SK-N-MC (cell line): ENCODE data around the gene NCEH1.

Source experiments
- EZH2 ChIP-seq: fragments of 200-600 bp; sonication (generic); IDR thresholded peaks from one replicate; pipeline ENCODE4 v1.6.1; 2017; ENCODE audit warnings: antibody characterized with exemption
- FOXP2 ChIP-seq: optimal IDR thresholded peaks from 2 replicates; pipeline ENCODE3; 2011; ENCODE audit warnings: mild to moderate bottlenecking, moderate library complexity; ENCODE audit not compliant: insufficient read depth; ENCODE audit errors: extremely low read length, control extremely low read depth
- POLR2AphosphoS5 ChIP-seq: IDR thresholded peaks from 2 replicates; pipeline ENCODE4 v1.6.1; 2012; ENCODE audit warnings: mild to moderate bottlenecking, low read depth, low read length, borderline replicate concordance

- TF ChIP-seq EZH2, result no peak
- no peak for TF ChIP-seq POLR2AphosphoS5
- TF ChIP-seq FOXP2, result no peak
Observed at GRCh38 chr3:172753125-172753524, 42.3 kb upstream of the NCEH1 start.
